HG03135 (cell line): ENCODE data around the gene PIH1D1.
"Not testable (repeated sequence)": the region's sequence is repeated elsewhere in the genome, so short reads cannot be mapped to it uniquely, and the experiment has no call there.

ENCODE experiments used
- ATAC-seq: cut with Tn5 transposase; IDR thresholded peaks from one replicate; pipeline ENCODE4 v1.9.1; 2021; ENCODE audit warnings: mild to moderate bottlenecking, moderate library complexity; ENCODE audit not compliant: unreplicated experiment

PIH1D1 gene

DNA sequence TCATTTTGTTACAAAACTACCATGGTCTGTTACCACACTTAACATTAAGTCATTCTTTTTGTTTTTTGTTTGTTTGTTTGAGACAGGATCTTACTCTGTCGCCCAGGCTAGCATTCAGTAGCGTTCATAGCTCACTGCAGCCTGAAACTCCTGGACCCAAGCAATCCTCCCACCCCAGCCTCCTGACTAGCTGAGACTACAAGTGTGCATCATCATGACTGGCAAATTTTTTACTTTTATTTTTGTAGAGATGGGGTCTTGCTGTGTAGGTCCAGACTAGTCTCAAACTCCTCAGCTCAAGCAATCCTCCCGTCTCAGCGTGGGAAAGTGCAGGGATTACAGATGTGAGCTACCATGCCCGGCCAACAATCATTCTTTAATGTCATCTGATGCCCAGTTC is 4.7 kb upstream of the PIH1D1 start:
- no peak for ATAC-seq

- no peak for ATAC-seq
Observed at GRCh38 chr19:49455773-49456172, 4.2 kb upstream of the PIH1D1 start.

DNA sequence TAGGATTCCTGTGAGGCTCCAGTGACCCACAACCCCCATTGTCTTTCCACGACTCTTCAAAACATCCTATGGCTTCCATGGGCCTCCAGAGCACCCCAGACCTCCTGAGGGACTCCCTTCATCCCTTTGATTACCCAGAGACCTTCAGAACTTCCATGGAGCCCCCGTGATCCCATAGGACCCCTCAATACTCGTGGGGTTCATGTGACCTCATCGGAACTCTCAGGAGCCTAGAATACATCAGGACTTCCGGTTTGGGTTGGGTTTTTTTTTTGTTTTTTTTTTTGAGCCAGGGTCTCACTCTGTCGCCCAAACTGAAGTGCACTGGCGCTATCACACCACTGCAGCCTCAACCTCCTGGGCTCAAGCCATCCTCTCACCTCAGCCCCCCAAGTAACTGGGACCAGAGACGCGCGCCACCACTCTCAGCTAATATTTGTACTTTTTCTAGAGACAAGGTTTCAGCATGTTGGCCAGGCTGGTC is 2.2 kb upstream of the PIH1D1 start:
- no peak for ATAC-seq

- ATAC-seq: peak; percentile 75
Observed at GRCh38 chr19:49453013-49453756, 1.6 kb upstream of the PIH1D1 start, which contains the start of gene ALDH16A1. ALDH16A1 (plus strand) TSS chr19:49453225; CDS start chr19:49453332, 107 bp downstream.

- no peak for ATAC-seq
Observed at GRCh38 chr19:49450405-49450804, 1.2 kb downstream of the PIH1D1 start.

GRCh38 chr19:49448432-49448786 is 3.2 kb downstream of the PIH1D1 start:
- ATAC-seq: no peak

- ATAC-seq: no peak
Observed at GRCh38 chr19:49447485-49448431, 3.9 kb downstream of the PIH1D1 start.

- no peak for ATAC-seq
Observed at GRCh38 chr19:49445997-49446396, 5.6 kb downstream of the PIH1D1 start.

- ATAC-seq: not testable (repeated sequence)
Observed at GRCh38 chr19:49444100-49444700, 7.4 kb downstream of the PIH1D1 start.

DNA sequence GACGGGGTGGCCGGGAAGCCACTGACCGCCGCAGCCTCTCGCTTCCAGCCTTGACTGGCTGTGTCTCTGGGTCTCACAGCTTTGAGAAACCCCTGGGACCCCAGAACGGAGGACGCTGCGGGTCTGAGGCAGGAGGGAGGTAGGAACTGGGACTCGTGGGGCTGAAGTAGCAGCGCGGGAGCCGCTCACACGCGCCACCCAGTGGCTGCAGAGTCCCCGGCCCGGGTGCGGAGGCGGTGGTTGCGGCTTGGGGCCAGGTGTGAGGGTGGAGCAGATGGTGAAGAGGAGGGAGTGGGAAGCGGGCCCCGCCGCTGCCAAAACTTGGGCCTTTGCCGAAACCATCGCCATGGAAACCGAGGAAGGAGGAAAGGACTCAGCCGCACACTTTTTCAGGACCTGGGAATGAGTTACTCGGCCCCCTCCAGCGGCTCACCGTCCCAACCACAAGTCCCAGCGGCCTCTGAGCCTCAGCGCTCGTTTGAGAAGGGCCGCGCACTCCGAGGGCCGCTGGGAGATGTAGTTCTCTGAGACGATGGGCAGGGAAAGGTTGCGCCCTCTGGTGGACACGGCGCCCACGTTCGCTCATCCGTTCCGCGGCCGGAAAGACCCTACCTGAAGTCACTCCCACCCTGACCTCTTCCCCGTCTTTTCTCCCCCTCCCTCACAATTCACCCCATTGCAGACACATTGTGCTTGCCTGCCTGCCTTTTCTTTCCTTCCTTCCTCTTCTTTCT is 8.1 kb downstream of the PIH1D1 start:
- ATAC-seq: peak; percentile 76

GRCh38 chr19:49442771-49443365 is 8.7 kb downstream of the PIH1D1 start:
- ATAC-seq: peak; percentile 22

DNA sequence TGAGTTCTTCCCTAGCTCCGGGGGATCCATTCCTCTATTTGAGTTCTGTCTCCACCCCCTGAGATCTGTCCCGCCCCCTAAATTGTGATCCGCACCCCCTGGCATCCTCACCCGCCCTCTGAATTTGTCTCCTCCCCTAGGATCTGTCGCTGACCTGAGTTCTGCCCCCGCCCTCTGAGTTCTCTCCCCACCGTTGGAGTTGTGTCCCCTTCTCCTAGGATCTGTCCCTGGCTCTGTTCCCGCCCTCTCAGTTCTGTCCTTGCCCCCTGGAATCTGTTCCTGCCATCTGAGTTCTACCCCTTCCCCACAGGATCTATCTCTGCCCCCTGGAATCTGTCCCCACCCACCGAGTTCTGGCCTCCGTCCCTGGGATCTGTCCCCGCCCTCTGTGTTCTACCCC is 9.3 kb downstream of the PIH1D1 start:
- ATAC-seq: no peak

DNA sequence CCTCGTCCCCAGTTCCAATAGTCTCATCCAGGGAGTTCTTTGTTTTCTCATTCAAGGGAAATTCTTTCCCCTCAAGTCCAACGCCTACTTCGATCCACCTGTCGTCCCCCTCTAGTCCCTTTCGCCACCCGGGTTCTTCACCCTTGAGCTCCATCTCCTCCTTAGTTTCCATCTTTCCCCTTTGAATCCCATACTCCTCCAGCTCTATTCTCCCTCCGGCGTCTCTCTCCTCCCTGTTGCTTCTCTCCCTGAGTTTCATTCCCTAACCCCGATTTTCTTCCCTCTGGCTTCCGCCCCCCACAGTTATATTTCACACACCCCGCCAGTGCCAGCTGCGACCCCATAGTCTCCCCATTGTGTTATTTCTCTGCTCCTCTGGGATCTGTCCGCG is 9.7 kb downstream of the PIH1D1 start:
- no peak for ATAC-seq

- no peak for ATAC-seq
Observed at GRCh38 chr19:49441210-49441959, 10.2 kb downstream of the PIH1D1 start, which contains the start of gene SLC17A7. SLC17A7 (minus strand) TSS chr19:49441527; CDS start chr19:49441379, 148 bp downstream.

DNA sequence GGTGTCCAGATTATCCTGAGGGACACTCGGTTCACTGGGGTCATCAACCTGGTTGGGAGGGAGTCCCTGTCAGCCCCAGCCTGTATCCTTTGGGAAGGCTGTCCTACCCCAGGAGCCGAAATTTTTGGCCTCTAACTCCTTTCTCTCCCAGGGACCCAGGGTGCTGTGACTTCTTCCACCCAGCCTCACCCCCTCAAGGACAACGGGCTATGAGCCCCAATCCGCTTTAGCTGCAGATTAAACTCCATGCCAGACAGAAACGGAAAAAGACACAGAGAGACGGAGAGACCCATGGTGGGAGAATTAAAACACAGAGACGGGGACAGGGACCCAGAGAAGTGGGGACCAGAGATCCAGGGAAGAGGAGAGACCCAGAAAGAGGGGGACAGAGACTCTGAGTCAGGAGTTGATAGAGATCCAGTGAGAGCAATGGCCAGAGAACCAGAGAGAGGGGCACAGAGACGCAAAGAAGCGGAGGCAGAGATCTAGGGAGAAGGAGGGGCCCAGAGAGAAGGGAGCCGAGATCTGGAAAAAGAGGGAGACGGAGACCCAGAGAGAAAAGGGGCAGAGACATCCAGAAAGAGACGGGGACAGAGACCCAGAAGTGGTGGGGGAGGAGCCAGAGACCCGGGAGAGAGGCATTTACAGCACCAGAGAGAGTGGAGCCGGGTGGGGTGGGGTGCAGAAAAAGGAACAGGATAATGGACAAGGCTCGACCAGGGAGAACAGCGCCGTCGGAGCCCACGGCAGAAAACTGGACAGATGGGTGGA is 11.0 kb downstream of the PIH1D1 start:
- no peak for ATAC-seq

- ATAC-seq: no peak
Observed at GRCh38 chr19:49439836-49440235, 11.8 kb downstream of the PIH1D1 start.

DNA sequence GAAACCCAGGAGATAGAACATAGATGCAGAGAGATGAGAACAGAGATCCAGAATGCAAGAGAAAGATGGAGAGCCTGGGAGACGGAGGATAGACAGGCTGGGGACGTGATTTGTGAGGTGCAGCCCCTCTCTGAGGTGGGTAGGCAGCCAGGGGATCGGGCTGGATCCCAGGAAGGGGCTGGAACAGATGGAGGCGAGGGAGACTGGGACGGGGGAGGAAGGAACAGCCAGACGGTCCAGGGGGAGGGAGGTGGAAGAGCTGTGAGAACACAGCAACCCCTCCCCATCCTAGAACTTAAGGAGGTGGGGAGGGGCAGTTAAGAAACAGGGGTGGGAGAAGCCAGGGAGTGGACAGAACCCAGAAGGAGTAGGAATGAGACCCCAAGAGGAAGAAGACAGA is 13.4 kb downstream of the PIH1D1 start:
- ATAC-seq: no peak

- no peak for ATAC-seq
Observed at GRCh38 chr19:49437231-49437630, 14.4 kb downstream of the PIH1D1 start.
